Kidney (tissue), 14 donors: Measurements from ENCODE around the gene IQGAP3. TPM values are rescaled to one million over a fixed set of nuclear protein-coding genes. Genes with fewer than 3 reads are reported as not detected.

Experiments
- DNase-seq, 5 donors: peaks; one replicate each; pipeline ENCODE4 v3.0.0-alpha.2; 2013 to 2020
- FAIRE-seq: peaks from 2 replicates; lab custom pipeline; 2012; peaks lifted over from hg19 to GRCh38; lab: Jason Lieb, UNC
- H3K27ac ChIP-seq, 2 donors: one replicate each; pipeline ENCODE4 v1.7.0; 2013; ENCODE audit warnings: low read depth in 2 of 2, low read length in 2 of 2, inconsistent platforms in 1 of 2
- H3K27me3 ChIP-seq: one replicate; pipeline ENCODE4 v1.7.1; 2013; ENCODE audit warnings: low read length, inconsistent platforms; ENCODE audit not compliant: control insufficient read depth, insufficient read depth
- H3K36me3 ChIP-seq, 3 donors: one replicate each; pipeline versions ENCODE4 v1.7.0 to v1.7.1; 2013; ENCODE audit warnings: low read length in 3 of 3, control low read depth in 1 of 3, inconsistent platforms in 1 of 3; ENCODE audit not compliant: insufficient read depth in 3 of 3, control insufficient read depth in 2 of 3
- H3K4me1 ChIP-seq, 3 donors: one replicate each; pipeline versions ENCODE4 v1.7.0 to v1.7.1; 2013; ENCODE audit warnings: low read length in 3 of 3, inconsistent platforms in 1 of 3, low read depth in 1 of 3; ENCODE audit not compliant: control insufficient read depth in 2 of 3, insufficient read depth in 2 of 3
- H3K4me3 ChIP-seq, 3 donors: one replicate each; pipeline versions ENCODE4 v1.7.0 to v1.8.1; 2013; ENCODE audit warnings: low read length in 3 of 3, control low read depth in 1 of 3, inconsistent platforms in 1 of 3
- H3K9ac ChIP-seq, 3 donors: one replicate each; pipeline versions ENCODE4 v1.7.0 to v1.7.1; 2013; ENCODE audit warnings: low read length in 3 of 3, control low read depth in 1 of 3, inconsistent platforms in 1 of 3
- H3K9me3 ChIP-seq, 3 donors: one replicate each; pipeline versions ENCODE4 v1.7.0 to v1.7.1; 2013; ENCODE audit warnings: low read length in 3 of 3, control low read depth in 1 of 3, inconsistent platforms in 1 of 3; ENCODE audit not compliant: control insufficient read depth in 2 of 3, insufficient read depth in 1 of 3
- intact Hi-C: fragments of 100-400 bp; cut with DNase I; formaldehyde crosslinking; loops from one replicate; pipeline ENCODE4 v1.11.1; 2022
- polyA plus RNA-seq: library from polyadenylated mRNA; stranded (reverse); fragments of 350-450 nt; fragmentation: Illumina TruSeq; extraction: RNeasy Lipid Tissue Mini Kit (QIAGEN cat#74804); gene quantifications from one replicate; pipeline ENCODE4 v1.2.3, GENCODE V29; 2014; ENCODE audit warnings: low read depth, low replicate concordance; ENCODE audit not compliant: insufficient read depth
- total RNA-seq: library from RNA; stranded (reverse); fragmentation: NEBNext Ultra II Directional; extraction: Animal tissue kit (Norgen Biotek cat#: 25700); gene quantifications from one replicate; pipeline ENCODE4 v1.2.1, GENCODE V29; 2021
- TF ChIP-seq, protein P1 (sequence below): IDR thresholded peaks from 3 replicates; pipeline ENCODE4 v1.5.1; 2012; ENCODE audit warnings: mild to moderate bottlenecking, moderate library complexity, borderline replicate concordance; ENCODE audit not compliant: insufficient read depth; ENCODE audit errors: extremely low read depth
- donor health status: control.
- donor health status: control.
- donor health status: control.
- donor health status: control.
- donor health status: control.
- donor health status: DM: yes; HTN: yes; CAD: no.
- donor health status: Normal renal cell carcinoma (clear cell type).

The IQGAP3 gene
- total and polyA plus RNA-seq, 2 donors from 2014 or later = 0.13 to 1.7 TPM

DNA sequence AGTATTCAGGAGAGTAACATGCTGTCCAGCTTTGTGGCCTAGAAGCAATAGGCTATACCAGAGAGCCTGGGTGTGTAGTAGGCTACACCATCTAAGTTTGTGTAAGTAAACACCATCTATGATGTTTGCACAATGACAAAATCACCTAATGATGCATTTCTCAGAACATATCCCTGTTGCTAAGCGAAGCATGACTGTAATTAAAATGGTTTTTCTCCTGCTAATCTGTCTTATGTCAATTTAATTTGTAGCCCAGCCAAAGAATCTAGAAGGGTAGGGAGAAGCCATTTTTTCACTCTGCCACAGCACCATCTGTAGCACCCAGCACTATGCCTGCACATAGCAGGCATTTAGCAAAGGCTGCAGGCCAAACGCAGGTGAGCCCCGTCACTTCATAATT, 5.2 kb upstream of the IQGAP3 start:
- Histone ChIP-seq H3K27me3 (no peaks in the 10 kb centered on the region), H3K9me3 (no peaks in the 10 kb centered on the region), H3K4me3 (no peak overlapping the region), H3K9ac (no peak overlapping the region), H3K4me1 (no peaks in the 10 kb centered on the region), H3K36me3 (no peaks in the 10 kb centered on the region), H3K27ac (no peak overlapping the region)
- no peak for FAIRE-seq
- no peak for DNase-seq
- intact Hi-C loops = no loop called here
- TF ChIP-seq, protein P1, sequence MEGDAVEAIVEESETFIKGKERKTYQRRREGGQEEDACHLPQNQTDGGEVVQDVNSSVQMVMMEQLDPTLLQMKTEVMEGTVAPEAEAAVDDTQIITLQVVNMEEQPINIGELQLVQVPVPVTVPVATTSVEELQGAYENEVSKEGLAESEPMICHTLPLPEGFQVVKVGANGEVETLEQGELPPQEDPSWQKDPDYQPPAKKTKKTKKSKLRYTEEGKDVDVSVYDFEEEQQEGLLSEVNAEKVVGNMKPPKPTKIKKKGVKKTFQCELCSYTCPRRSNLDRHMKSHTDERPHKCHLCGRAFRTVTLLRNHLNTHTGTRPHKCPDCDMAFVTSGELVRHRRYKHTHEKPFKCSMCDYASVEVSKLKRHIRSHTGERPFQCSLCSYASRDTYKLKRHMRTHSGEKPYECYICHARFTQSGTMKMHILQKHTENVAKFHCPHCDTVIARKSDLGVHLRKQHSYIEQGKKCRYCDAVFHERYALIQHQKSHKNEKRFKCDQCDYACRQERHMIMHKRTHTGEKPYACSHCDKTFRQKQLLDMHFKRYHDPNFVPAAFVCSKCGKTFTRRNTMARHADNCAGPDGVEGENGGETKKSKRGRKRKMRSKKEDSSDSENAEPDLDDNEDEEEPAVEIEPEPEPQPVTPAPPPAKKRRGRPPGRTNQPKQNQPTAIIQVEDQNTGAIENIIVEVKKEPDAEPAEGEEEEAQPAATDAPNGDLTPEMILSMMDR = no peak

DNA sequence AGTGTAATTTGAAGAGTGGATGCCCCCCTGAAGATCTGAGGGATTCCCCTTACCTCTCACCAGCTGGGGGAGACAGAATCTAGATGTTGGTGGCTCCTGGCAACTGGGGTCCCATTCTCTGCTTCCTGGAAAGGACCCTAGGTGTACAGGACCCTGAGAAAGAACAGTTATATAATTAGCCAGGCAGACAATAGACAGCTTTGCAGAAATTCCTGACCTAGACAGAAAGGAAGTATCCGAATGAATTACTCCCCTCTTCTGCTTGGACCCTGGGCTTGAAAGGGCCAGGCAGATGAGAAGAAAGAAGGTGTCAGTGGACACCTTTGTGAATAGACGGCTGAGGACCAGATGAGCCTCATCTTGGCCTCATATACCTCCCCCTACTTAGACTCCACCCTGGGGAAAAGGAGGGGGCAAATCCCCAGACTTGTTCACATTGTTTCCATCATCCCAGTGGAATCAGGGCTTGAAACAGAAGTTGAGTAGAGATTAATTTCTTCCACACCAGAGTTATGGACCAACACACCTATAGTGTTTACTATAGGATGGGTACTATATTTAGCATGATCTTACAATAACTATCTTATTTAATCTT, 1.8 kb upstream of the IQGAP3 start:
- peaks cover 0 to 2% (median 0%) of the 10 kb centered on the region in 3 donors for H3K4me1 ChIP-seq
- TF ChIP-seq, protein P1 = no peak
- H3K9ac ChIP-seq = no peak overlapping the region
- no peak overlapping the region for H3K4me3 ChIP-seq
- DNase-seq = no peak
- H3K27ac ChIP-seq = no peak overlapping the region
- no peaks in the 10 kb centered on the region for H3K9me3 ChIP-seq
- no peak for FAIRE-seq
- no peaks in the 10 kb centered on the region for H3K27me3 ChIP-seq
- no peaks in the 10 kb centered on the region for H3K36me3 ChIP-seq
- intact Hi-C loops = no loop called here

DNA sequence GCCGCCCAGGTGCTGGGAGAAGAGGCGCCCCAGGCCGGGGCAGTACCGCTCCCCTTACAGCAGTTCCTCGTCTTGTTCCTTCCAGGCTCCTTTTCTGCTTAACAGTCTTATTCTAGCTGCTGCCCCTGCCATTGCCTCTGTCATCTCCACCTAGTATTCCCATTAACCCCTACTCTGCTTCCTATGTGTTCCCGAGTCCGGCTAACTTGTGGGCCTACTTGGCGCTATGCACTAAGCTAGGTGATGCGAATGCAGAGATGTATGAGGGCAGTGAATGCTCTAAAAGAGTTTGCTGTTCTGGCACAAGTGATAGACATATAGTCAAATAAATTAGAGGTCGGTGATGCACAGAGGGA, 276 bp upstream of the IQGAP3 start:
- Histone ChIP-seq H3K36me3 (no peaks in the 10 kb centered on the region), H3K27ac (no peak overlapping the region), H3K9ac (no peak overlapping the region), H3K4me1 (peaks cover 0 to 2% (median 0%) of the 10 kb centered on the region in 3 donors), H3K4me3 (peak overlapping the region in 1 of 3 donors; percentile 55), H3K27me3 (no peaks in the 10 kb centered on the region), H3K9me3 (no peaks in the 10 kb centered on the region)
- TF ChIP-seq, protein P1 = no peak
- FAIRE-seq (no peak), DNase-seq (no peak)
- intact Hi-C loops = no loop called here
